22Rv1 (cell line): ENCODE results near the gene KRT6A.

Experiments
- H3K27ac ChIP-seq: fragments of 450-650 bp; 2 replicates; pipeline ENCODE4 v1.5.1; 2017
- ZFX ChIP-seq: fragments of 450-650 bp; IDR thresholded peaks from 2 replicates; pipeline ENCODE4 v1.6.1; 2017; ENCODE audit warnings: antibody characterized with exemption, borderline replicate concordance
- TF ChIP-seq, protein P1 (sequence below): fragments of 450-650 bp; IDR thresholded peaks from 2 replicates; pipeline ENCODE4 v1.5.1; 2017; ENCODE audit warnings: mild to moderate bottlenecking

The KRT6A gene

DNA sequence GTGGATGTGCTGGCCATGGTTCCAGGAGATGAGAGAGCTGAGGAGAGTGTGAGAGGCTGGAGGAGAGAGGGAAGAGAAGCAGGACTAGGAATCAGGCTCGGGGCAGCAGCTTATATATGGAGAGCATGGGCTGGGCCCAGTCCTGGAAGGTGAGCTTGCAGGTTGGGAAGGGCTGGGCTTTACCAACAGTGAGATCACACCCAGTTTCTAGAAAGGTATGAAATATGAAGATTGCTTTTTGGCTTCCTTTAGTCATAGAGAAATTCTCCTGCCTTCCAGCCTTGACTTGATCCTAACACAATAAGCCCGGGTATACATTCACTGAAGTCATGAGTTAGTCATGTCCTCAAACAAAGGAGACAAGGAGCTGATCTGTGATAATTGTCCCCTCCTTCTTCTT, at the start of gene KRT6A:
TSS of gene KRT6A (minus strand) at position 86 of the 400 bp plus-strand sequence. CDS start at position 17, 69 bp downstream.
- no peak within 1 kb of the TSS for H3K27ac ChIP-seq
- TF ChIP-seq ZFX: no peak
- TF ChIP-seq, protein P1, sequence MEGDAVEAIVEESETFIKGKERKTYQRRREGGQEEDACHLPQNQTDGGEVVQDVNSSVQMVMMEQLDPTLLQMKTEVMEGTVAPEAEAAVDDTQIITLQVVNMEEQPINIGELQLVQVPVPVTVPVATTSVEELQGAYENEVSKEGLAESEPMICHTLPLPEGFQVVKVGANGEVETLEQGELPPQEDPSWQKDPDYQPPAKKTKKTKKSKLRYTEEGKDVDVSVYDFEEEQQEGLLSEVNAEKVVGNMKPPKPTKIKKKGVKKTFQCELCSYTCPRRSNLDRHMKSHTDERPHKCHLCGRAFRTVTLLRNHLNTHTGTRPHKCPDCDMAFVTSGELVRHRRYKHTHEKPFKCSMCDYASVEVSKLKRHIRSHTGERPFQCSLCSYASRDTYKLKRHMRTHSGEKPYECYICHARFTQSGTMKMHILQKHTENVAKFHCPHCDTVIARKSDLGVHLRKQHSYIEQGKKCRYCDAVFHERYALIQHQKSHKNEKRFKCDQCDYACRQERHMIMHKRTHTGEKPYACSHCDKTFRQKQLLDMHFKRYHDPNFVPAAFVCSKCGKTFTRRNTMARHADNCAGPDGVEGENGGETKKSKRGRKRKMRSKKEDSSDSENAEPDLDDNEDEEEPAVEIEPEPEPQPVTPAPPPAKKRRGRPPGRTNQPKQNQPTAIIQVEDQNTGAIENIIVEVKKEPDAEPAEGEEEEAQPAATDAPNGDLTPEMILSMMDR: no peak

DNA sequence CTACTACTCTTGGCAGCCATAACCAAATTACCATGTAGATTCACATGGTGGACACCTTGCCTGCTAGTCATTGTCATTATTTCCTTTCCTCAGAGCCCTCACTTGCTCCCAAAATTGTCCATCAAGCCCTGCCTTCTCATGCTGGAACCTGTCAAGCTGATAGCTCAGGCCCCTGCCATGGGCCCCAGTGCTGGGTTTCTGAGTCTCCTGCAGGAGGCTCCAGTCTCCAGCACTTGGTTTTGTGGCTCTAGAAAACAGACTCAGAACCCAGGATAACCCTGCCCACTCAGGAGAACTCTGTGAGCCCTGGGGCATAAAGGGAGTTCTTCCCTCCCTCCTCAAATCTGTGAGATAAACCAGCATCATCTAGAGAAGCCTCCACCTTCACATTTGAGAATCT, 49.1 kb upstream of the KRT6A start:
- H3K27ac ChIP-seq: no peak overlapping the region
- TF ChIP-seq ZFX: no peak
- TF ChIP-seq, protein P1: no peak

DNA sequence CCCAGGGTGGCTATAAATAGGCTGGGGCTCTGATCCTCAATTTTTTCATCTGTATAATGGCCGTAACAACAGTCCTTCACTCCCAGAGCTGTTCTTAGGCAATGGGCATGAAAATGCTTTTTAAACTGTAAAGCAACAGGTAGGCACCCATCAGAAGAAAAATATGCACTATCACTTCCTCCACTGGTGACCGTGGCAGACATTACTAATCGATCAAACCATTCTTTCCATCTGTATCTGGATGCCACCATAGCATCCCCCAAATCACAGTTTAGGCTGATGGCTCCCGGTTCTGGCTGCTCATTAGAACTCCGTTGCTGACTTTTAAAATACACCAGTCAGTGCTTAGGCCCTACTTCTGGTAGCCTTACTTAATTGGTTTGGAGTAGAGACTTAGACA, 48.7 kb upstream of the KRT6A start:
- TF ChIP-seq, protein P1: no peak
- no peak for TF ChIP-seq ZFX
- no peak overlapping the region for H3K27ac ChIP-seq

DNA sequence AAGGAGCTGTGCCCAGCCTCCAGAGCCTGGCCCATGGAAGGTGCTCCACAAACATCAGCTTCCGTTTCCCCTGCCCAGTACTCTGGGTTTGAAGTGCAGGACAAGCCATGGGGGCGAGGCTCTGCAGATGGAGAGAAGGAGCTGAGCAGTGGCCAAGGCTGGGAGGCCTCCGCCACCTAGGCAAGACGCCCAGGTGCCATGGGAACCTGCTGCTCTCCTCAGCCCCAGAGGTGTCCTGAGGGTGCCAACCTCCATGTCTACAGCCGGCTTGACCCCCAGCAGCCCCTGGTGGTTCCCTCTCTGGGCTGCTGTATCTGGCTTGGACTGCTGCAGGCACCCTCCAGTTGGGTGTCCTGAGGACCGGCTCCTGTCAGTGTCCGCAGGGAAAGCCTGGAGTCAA, 47.5 kb upstream of the KRT6A start:
- no peak overlapping the region for H3K27ac ChIP-seq
- TF ChIP-seq, protein P1: no peak
- no peak for TF ChIP-seq ZFX

DNA sequence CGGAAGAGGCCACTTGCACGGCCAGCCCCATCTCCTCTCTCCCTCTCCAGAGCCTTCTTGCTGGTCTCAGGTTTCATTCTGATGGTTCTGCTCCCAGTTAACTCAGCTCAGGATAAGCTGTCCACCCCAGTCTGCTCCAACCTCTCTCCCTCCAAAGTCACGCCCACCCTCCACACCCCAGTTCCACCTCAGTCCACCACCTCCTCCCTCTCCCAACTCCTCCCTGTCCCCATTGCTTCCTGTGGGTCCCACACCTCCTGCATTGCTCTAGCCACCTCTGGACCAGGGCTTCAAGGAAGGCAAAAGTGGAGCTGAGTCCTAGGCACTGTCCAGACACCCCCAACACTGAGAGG, 46.7 kb upstream of the KRT6A start:
- no peak overlapping the region for H3K27ac ChIP-seq
- no peak for TF ChIP-seq ZFX
- TF ChIP-seq, protein P1: no peak

DNA sequence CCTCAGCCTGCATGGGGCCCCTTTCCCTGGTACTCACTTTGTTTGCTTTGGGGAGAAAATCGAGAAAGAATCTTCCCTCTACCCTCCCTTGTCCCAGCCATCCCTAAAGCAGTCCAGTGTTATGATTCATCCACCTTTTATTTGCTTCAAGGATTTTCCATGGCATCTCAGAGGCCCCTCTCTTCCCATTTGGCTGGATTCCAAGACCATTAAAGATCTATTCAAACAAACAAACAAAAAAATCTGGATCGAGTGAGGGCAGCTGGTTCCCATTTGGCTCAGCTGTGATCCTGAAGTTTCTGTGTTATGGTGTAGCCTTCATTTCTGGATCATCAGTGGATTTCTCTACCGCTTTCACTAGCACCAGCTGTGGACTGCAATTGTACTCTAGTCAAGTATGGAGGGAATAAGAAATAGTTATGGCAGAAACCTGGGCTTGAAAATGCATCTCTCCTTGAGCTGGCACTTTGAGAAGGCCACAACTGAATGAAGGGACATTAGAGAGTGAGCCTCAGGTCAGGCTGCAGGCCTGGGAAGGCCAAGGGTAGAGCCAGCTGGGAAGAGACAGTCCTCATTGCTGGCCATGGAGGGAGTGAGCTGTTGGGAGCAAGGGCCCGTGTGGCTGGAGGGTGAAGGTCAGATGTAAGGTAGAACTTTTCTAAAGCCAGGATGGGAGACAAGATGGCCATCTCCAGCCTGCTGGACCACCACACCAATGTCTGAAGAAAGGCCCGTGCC, 46.2 kb upstream of the KRT6A start:
- H3K27ac ChIP-seq: no peak overlapping the region
- TF ChIP-seq, protein P1: no peak
- TF ChIP-seq ZFX: no peak

DNA sequence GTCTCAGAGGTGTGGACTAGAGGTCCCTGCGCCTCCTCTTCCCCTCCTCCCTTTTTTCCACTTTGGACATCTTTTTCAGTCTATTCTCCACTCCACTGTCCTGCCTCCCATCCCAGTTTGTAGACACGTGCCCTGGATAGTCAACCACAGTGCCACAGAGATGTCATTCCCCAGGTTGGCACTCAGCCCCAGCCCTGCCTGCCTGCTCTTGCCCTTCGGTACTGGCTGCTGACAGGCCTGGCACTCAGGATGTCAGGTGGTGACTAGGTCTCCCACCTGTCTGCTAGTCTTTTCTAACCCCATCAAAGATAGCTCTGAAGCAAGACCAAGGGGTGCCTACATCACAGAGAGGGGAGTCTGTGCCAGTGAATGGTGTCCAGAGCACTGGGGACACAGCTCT, 44.0 kb upstream of the KRT6A start:
- H3K27ac ChIP-seq: no peak overlapping the region
- no peak for TF ChIP-seq ZFX
- TF ChIP-seq, protein P1: no peak
